IMR-90 (cell line): ENCODE measurements around the gene SNX2. TPM values are rescaled to one million over a fixed set of nuclear protein-coding genes. Genes with fewer than 3 reads are reported as not detected.

ENCODE experiments used
- ATAC-seq: fragments of 200-7000 bp; cut with Tn5 transposase; 2 replicates; pipeline ENCODE4 v1.9.1; 2020; ENCODE audit warnings: low read depth, mild to moderate bottlenecking, moderate library complexity
- BruUV-seq: library from RNA; stranded (reverse); fragments of 400-500 nt; replicated peaks from 2 replicates; lab custom pipeline; 2021; lab: Mats Ljungman, UMichigan
- CTCF ChIA-PET: fragments of 300-600 bp; formaldehyde crosslinking; extraction: SDS; loops from one replicate; lab custom pipeline; 2021; ENCODE audit warnings: antibody characterized with exemption; lab: Yijun Ruan, JAX
- POLR2A ChIA-PET: fragments of 300-600 bp; sonication (Branson Sonifier 250); formaldehyde crosslinking; loops from one replicate; lab custom pipeline; 2022; ENCODE audit warnings: antibody characterized with exemption; ENCODE audit not compliant: unreplicated experiment; lab: Charles Lee
- DNase-seq: peaks from one replicate; pipeline ENCODE4 v3.0.0; 2013
- H2AFZ ChIP-seq: replicated peaks from 2 replicates; pipeline ENCODE3; 2013; ENCODE audit warnings: low read length, mild to moderate bottlenecking; ENCODE audit not compliant: poor library complexity
- H2AK5ac ChIP-seq: 2 replicates; pipeline ENCODE4 v1.6.1; 2013; ENCODE audit warnings: low read depth, low read length, inconsistent platforms
- H2AK9ac ChIP-seq: replicated peaks from 2 replicates; pipeline ENCODE3; 2013; ENCODE audit warnings: mild to moderate bottlenecking, low read depth, low read length, moderate library complexity; ENCODE audit not compliant: poor library complexity
- H2BK120ac ChIP-seq: 2 replicates; pipeline ENCODE4 v1.6.1; 2013; ENCODE audit warnings: low read depth, low read length, inconsistent platforms
- H2BK15ac ChIP-seq: 3 replicates; pipeline ENCODE4 v1.6.1; 2013; ENCODE audit warnings: low read depth, low read length, inconsistent platforms
- H2BK20ac ChIP-seq: 2 replicates; pipeline ENCODE4 v1.6.1; 2013; ENCODE audit warnings: low read depth, mild to moderate bottlenecking, inconsistent platforms, low read length, moderate library complexity
- H2BK5ac ChIP-seq: 2 replicates; pipeline ENCODE4 v1.6.1; 2013; ENCODE audit warnings: mild to moderate bottlenecking, low read depth, low read length, inconsistent platforms; ENCODE audit not compliant: poor library complexity, severe bottlenecking
- H3K14ac ChIP-seq: replicated peaks from 2 replicates; pipeline ENCODE4 v1.6.1; 2013; ENCODE audit warnings: low read depth, low read length, inconsistent platforms
- H3K18ac ChIP-seq: 2 replicates; pipeline ENCODE4 v1.6.1; 2013; ENCODE audit warnings: low read depth, low read length, control low read depth
- H3K23ac ChIP-seq: 2 replicates; pipeline ENCODE4 v1.6.1; 2013; ENCODE audit warnings: low read depth, low read length, inconsistent platforms
- H3K27ac ChIP-seq: 2 replicates; pipeline ENCODE4 v1.5.1; 2013; ENCODE audit warnings: mild to moderate bottlenecking, control low read depth, low read length; ENCODE audit not compliant: insufficient read depth
- H3K27me3 ChIP-seq: 2 replicates; pipeline ENCODE4 v1.6.1; 2013; ENCODE audit warnings: low read length; ENCODE audit not compliant: control insufficient read depth, insufficient read depth
- H3K36me3 ChIP-seq: 2 replicates; pipeline ENCODE4 v1.6.1; 2013; ENCODE audit warnings: low read length, mixed read lengths; ENCODE audit not compliant: control insufficient read depth, insufficient read depth
- H3K4ac ChIP-seq: 2 replicates; pipeline ENCODE4 v1.6.1; 2013; ENCODE audit warnings: low read depth, low read length, inconsistent platforms
- H3K4me1 ChIP-seq: 2 replicates; pipeline ENCODE4 v1.6.1; 2013; ENCODE audit warnings: low read length, mixed read lengths; ENCODE audit not compliant: control insufficient read depth, insufficient read depth
- H3K4me2 ChIP-seq: 2 replicates; pipeline ENCODE4 v1.6.1; 2013; ENCODE audit warnings: low read depth, mild to moderate bottlenecking, control low read depth, low read length, moderate library complexity
- H3K4me3 ChIP-seq: 2 replicates; pipeline ENCODE4 v1.5.1; 2013; ENCODE audit warnings: low read depth, mild to moderate bottlenecking, control low read depth, low read length, moderate library complexity; ENCODE audit not compliant: insufficient read depth
- H3K56ac ChIP-seq: 2 replicates; pipeline ENCODE4 v1.6.1; 2013; ENCODE audit warnings: low read length, inconsistent platforms; ENCODE audit not compliant: insufficient read depth; ENCODE audit errors: extremely low read depth
- H3K79me1 ChIP-seq, 2 experiments: 2 replicates each; pipeline ENCODE4 v1.6.1; 2013; ENCODE audit warnings: low read length in 2 of 2, inconsistent platforms in 1 of 2, low read depth in 1 of 2
- H3K9ac ChIP-seq: 2 replicates; pipeline ENCODE4 v1.6.1; 2013; ENCODE audit warnings: low read depth, low read length, control low read depth
- H3K9me1 ChIP-seq: 2 replicates; pipeline ENCODE4 v1.6.1; 2013; ENCODE audit warnings: low read length, inconsistent platforms; ENCODE audit not compliant: insufficient read depth
- H3K9me3 ChIP-seq: 2 replicates; pipeline ENCODE4 v1.6.1; 2013; ENCODE audit warnings: low read length; ENCODE audit not compliant: control insufficient read depth, insufficient read depth
- H4K20me1 ChIP-seq: 2 replicates; pipeline ENCODE4 v1.6.1; 2013; ENCODE audit warnings: low read length, inconsistent platforms; ENCODE audit not compliant: insufficient read depth
- H4K5ac ChIP-seq: 2 replicates; pipeline ENCODE4 v1.6.1; 2013; ENCODE audit warnings: mild to moderate bottlenecking, low read depth, low read length, control low read depth
- H4K8ac ChIP-seq, 2 experiments: 2 replicates each; pipeline ENCODE4 v1.6.1; 2013; ENCODE audit warnings: low read depth in 2 of 2, low read length in 2 of 2, control low read depth in 1 of 2, inconsistent platforms in 1 of 2
- H4K91ac ChIP-seq: 2 replicates; pipeline ENCODE4 v1.6.1; 2013; ENCODE audit warnings: low read depth, low read length, inconsistent platforms; ENCODE audit not compliant: insufficient read depth
- BHLHE40 ChIP-seq: fragments of 150-350 bp; IDR thresholded peaks from 2 replicates; pipeline ENCODE4 v1.6.1; 2016; ENCODE audit warnings: mild to moderate bottlenecking, low read depth, low read length
- CEBPB ChIP-seq: IDR thresholded peaks from 2 replicates; pipeline ENCODE4 v1.6.1; 2012; ENCODE audit warnings: low read depth, low read length, improper control_type of control experiment
- CHD1 ChIP-seq: IDR thresholded peaks from 2 replicates; pipeline ENCODE4 v1.6.1; 2012; ENCODE audit warnings: low read depth, low read length, improper control_type of control experiment
- CTCF ChIP-seq: conservative IDR thresholded peaks from 2 replicates; pipeline ENCODE4 v1.5.1; 2012; ENCODE audit warnings: mild to moderate bottlenecking, low read depth, low read length, improper control_type of control experiment
- ELK1 ChIP-seq: fragments of 150-350 bp; IDR thresholded peaks from 2 replicates; pipeline ENCODE4 v1.6.1; 2016; ENCODE audit warnings: low read depth, mild to moderate bottlenecking, low read length, moderate library complexity, borderline replicate concordance
- FOS ChIP-seq: fragments of 150-350 bp; IDR thresholded peaks from 2 replicates; pipeline ENCODE4 v1.6.1; 2016; ENCODE audit warnings: low read depth, low read length
- MAFK ChIP-seq: IDR thresholded peaks from 2 replicates; pipeline ENCODE4 v1.6.1; 2012; ENCODE audit warnings: low read depth, low read length, improper control_type of control experiment
- MAZ ChIP-seq: IDR thresholded peaks from 2 replicates; pipeline ENCODE4 v1.6.1; 2012; ENCODE audit warnings: low read depth, mild to moderate bottlenecking, low read length, improper control_type of control experiment, moderate library complexity, borderline replicate concordance
- MXI1 ChIP-seq: IDR thresholded peaks from 2 replicates; pipeline ENCODE4 v1.6.1; 2012; ENCODE audit warnings: low read depth, mild to moderate bottlenecking, low read length, moderate library complexity, borderline replicate concordance
- NFE2L2 ChIP-seq: fragments of 150-350 bp; IDR thresholded peaks from 2 replicates; pipeline ENCODE4 v1.6.1; 2016; ENCODE audit warnings: low read depth, mild to moderate bottlenecking, low read length
- POLR2A ChIP-seq: IDR thresholded peaks from 2 replicates; pipeline ENCODE4 v1.6.1; 2012; ENCODE audit warnings: mild to moderate bottlenecking, low read depth, low read length
- RAD21 ChIP-seq: IDR thresholded peaks from 2 replicates; pipeline ENCODE4 v1.6.1; 2012; ENCODE audit warnings: low read length, improper control_type of control experiment
- RCOR1 ChIP-seq: IDR thresholded peaks from 2 replicates; pipeline ENCODE4 v1.6.1; 2012; ENCODE audit warnings: mild to moderate bottlenecking, low read length, improper control_type of control experiment; ENCODE audit not compliant: insufficient replicate concordance
- RFX5 ChIP-seq: IDR thresholded peaks from 2 replicates; pipeline ENCODE4 v1.8.0; 2012; ENCODE audit warnings: low read depth, mild to moderate bottlenecking, low read length, moderate library complexity
- SMC3 ChIP-seq: fragments of 150-350 bp; IDR thresholded peaks from 2 replicates; pipeline ENCODE4 v1.6.1; 2016; ENCODE audit warnings: low read depth, mild to moderate bottlenecking, antibody characterized with exemption, low read length, moderate library complexity
- USF2 ChIP-seq: fragments of 150-350 bp; IDR thresholded peaks from 2 replicates; pipeline ENCODE4 v1.6.1; 2017; ENCODE audit warnings: mild to moderate bottlenecking, antibody characterized with exemption, low read length, low read depth
- WGBS, 2 experiments: methylation state at CpG; one replicate each; pipeline versions ENCODE4 v1.1.5 to v1.1.7; 2013; ENCODE audit warnings: missing lambda C conversion rate in 2 of 2; ENCODE audit not compliant: insufficient read length in 1 of 2; ENCODE audit errors: extremely low coverage in 2 of 2; 5-methylcytosine and 5-hydroxymethylcytosine counted together
- dilution Hi-C: fragments of 300-500 bp; cut with HindIII; formaldehyde crosslinking; loops from one replicate; pipeline ENCODE4 v1.14.3; 2018; ENCODE audit warnings: low sequenced_read_pairs; ENCODE audit not compliant: unreplicated experiment
- in situ Hi-C: fragments of 300-500 bp; cut with MboI; formaldehyde crosslinking; loops from 3 replicates; pipeline ENCODE4 v1.14.3; 2019; ENCODE audit warnings: low sequenced_read_pairs, inconsistent platforms, mixed read lengths
- intact Hi-C: fragments of 100-400 bp; cut with micrococcal nuclease; formaldehyde crosslinking; loops from 2 replicates; pipeline ENCODE4 v1.10.0; 2022
- polyA plus RNA-seq, 3 experiments: library from polyadenylated mRNA; depleted of rRNA; stranded (reverse); fragments of >200 nt; gene quantifications; 2 replicates each; pipeline ENCODE4 v1.2.3, GENCODE V29; 2012; ENCODE audit warnings: low replicate concordance in 1 of 3
- total RNA-seq: library from RNA; depleted of rRNA; stranded (reverse); fragments of >200 nt; gene quantifications from 2 replicates; pipeline ENCODE4 v1.2.3, GENCODE V29; 2012

The SNX2 gene
- total and polyA plus RNA-seq, 2 of the 4 experiments (the other 2 are of a cell fraction), result 26.3 to 52.9 TPM

DNA sequence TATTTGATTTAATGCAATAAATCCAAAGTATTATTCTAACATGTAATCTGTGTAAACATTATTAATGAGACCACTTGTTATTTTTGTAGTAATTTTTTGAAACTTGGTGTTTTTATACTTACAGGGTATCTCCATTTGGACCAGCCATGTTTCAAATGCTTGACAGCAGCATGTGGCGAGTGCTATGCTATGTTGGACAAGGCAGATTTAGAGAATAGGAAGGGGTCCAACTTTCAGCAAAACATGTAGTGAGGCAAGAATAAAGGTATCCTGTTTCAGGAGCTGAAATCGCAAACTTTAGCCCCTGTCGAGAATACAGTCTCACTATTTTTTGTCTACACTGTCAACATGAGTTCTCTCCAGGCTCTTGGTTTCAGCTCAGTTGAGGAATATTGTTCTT, 104.2 kb downstream of the SNX2 start:
- dilution Hi-C loops, result no loop called here
- Histone ChIP-seq H2AK5ac (no peak overlapping the region), H4K8ac (no peak overlapping the region), H2AFZ (no peak overlapping the region), H3K27ac (no peak overlapping the region), H3K9ac (no peak overlapping the region), H3K36me3 (no peaks in the 10 kb centered on the region), H2BK15ac (no peak overlapping the region), H3K23ac (no peak overlapping the region), H4K91ac (no peak overlapping the region), H3K9me1 (0 out of 2 replicates have a peak, but pooled peaks cover 5% of the 10 kb centered on the region), H3K27me3 (no peaks in the 10 kb centered on the region), H3K4me3 (no peak overlapping the region), H3K9me3 (no peaks in the 10 kb centered on the region), H2AK9ac (no peak overlapping the region), H3K14ac (no peak overlapping the region), H3K18ac (no peak overlapping the region), H3K4me2 (no peak overlapping the region), H2BK120ac (no peak overlapping the region), H3K56ac (no peak overlapping the region), H3K4me1 (peaks cover 2% of the 10 kb centered on the region; the same call in 1 of the 2 replicates), H4K20me1 (no peaks in the 10 kb centered on the region), H2BK5ac (no peak overlapping the region), H3K79me1 (peaks cover 16 to 36% of the 10 kb centered on the region in 2 experiments; a peak in 3 of 4 replicates), H3K4ac (no peak overlapping the region), H4K5ac (no peak overlapping the region), H2BK20ac (no peak overlapping the region)
- ATAC-seq (no peak), DNase-seq (no peak)
- intact Hi-C loops, result no loop called here
- BruUV-seq, result no TSS peak
- ChIA-PET POLR2A (no interaction called here), CTCF (interaction anchor here (0.5 kb wide), 1 partner anchor 25 kb away, joined by 6 read pairs; no protein-coding TSS in a partner anchor)
- in situ Hi-C loops, result no loop called here
- WGBS, 2 experiments, result 80% methylated on average over 1 of the region's 3 CpGs; no CpG with 5 or more reads in 1 of the 2 experiments
- TF ChIP-seq CTCF, result no peak
- TF ChIP-seq MAFK, result no peak
- TF ChIP-seq RCOR1, result no peak
- no peak for TF ChIP-seq ELK1
- TF ChIP-seq USF2, result no peak
- TF ChIP-seq FOS, result no peak
- no peak for TF ChIP-seq RFX5
- no peak for TF ChIP-seq MXI1
- no peak for TF ChIP-seq SMC3
- TF ChIP-seq MAZ, result no peak
- no peak for TF ChIP-seq POLR2A
- no peak for TF ChIP-seq CHD1
- TF ChIP-seq NFE2L2, result no peak
- no peak for TF ChIP-seq BHLHE40
- TF ChIP-seq RAD21, result no peak
- TF ChIP-seq CEBPB, result no peak
